Progenitor cell of endocrine pancreas (in vitro differentiated cells): ENCODE measurements around the gene ITIH1. TPM values are rescaled to one million over a fixed set of nuclear protein-coding genes. Genes with fewer than 3 reads are reported as not detected.
"Not testable (repeated sequence)": the region's sequence is repeated elsewhere in the genome, so short reads cannot be mapped to it uniquely, and the experiment has no call there.

ENCODE experiments used
- DNase-seq: peaks from one replicate; pipeline ENCODE4 v3.0.0; 2021; ENCODE audit warnings: low spot score; ENCODE audit not compliant: unreplicated experiment
- H3K27ac Mint-ChIP-seq: 2 replicates; pipeline ENCODE4 v1.8.0; 2021; ENCODE audit warnings: mild to moderate bottlenecking, moderate library complexity, mixed read lengths
- H3K27me3 Mint-ChIP-seq: 2 replicates; pipeline ENCODE4 v1.8.0; 2021; ENCODE audit warnings: mixed read lengths
- H3K36me3 Mint-ChIP-seq: 2 replicates; pipeline ENCODE4 v1.8.0; 2022; ENCODE audit warnings: mixed read lengths; ENCODE audit not compliant: insufficient read depth
- H3K4me1 Mint-ChIP-seq: 2 replicates; pipeline ENCODE4 v1.8.0; 2021; ENCODE audit warnings: low read depth, mixed read lengths
- H3K4me3 Mint-ChIP-seq: 2 replicates; pipeline ENCODE4 v1.8.0; 2021; ENCODE audit warnings: low read depth, mild to moderate bottlenecking, moderate library complexity, mixed read lengths
- H3K9me3 Mint-ChIP-seq: 2 replicates; pipeline ENCODE4 v1.8.0; 2021; ENCODE audit warnings: low read depth, mixed read lengths
- total RNA-seq: library from RNA; stranded (reverse); gene quantifications from 2 replicates; pipeline ENCODE4 v1.2.1, GENCODE V29; 2021
- TF ChIP-seq, protein P1 (sequence below): fragments of 200-600 bp; sonication (generic); IDR thresholded peaks from one replicate; pipeline ENCODE4 v1.5.0; 2021; ENCODE audit warnings: antibody characterized with exemption, mild to moderate bottlenecking; ENCODE audit not compliant: unreplicated experiment

The ITIH1 gene
- total RNA-seq, 1 donor from 2014 or later = 14.1 TPM

DNA sequence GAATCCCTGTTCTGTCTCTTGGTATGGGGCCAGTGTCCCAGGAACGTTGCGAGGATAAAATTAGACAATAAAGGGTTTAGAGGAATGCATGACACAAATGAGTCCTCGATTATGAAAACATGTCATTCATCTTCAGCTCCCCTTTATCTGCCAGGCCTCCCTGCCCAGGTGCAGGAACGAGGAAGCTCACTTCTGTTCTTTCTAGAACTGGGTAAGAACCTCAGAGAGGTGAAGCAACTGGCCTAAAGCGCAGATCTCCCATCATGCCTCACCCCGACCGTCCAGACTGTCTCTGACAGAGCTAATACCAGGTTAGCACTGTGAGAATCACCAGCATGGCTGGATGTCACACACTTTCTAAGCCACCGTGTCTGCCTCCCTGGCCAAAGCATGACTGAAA is 1.5 kb upstream of the ITIH1 start:
- Mint-ChIP-seq H3K36me3 (no peaks in the 10 kb centered on the region), H3K9me3 (no peaks in the 10 kb centered on the region), H3K27ac (no peak overlapping the region), H3K4me3 (no peak overlapping the region), H3K4me1 (peaks cover 27% of the 10 kb centered on the region), H3K27me3 (no peaks in the 10 kb centered on the region)
- TF ChIP-seq, protein P1, sequence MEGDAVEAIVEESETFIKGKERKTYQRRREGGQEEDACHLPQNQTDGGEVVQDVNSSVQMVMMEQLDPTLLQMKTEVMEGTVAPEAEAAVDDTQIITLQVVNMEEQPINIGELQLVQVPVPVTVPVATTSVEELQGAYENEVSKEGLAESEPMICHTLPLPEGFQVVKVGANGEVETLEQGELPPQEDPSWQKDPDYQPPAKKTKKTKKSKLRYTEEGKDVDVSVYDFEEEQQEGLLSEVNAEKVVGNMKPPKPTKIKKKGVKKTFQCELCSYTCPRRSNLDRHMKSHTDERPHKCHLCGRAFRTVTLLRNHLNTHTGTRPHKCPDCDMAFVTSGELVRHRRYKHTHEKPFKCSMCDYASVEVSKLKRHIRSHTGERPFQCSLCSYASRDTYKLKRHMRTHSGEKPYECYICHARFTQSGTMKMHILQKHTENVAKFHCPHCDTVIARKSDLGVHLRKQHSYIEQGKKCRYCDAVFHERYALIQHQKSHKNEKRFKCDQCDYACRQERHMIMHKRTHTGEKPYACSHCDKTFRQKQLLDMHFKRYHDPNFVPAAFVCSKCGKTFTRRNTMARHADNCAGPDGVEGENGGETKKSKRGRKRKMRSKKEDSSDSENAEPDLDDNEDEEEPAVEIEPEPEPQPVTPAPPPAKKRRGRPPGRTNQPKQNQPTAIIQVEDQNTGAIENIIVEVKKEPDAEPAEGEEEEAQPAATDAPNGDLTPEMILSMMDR = no peak
- DNase-seq = no peak

DNA sequence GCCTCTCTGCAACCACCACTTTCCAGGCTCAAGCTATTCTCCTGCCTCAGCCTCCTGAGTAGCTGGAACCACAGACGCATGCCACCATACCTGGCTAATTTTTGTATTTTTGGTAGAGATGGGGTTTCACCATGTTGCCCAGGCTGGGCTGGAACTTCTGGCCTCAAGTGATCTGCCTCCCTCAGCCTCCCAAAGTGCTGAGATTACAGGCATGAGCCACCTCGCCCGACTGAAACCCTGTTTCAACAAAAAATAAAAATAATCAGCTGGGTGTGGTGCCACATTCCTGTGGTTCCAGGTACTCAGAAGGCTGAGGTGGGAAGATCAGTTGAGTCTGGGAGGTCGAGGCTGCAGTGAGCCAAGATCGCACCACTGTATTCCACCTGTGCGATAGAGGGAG is 913 bp upstream of the ITIH1 start:
- H3K4me1 Mint-ChIP-seq = peaks cover 23% of the 10 kb centered on the region
- H3K9me3 Mint-ChIP-seq, H3K4me3 Mint-ChIP-seq, H3K36me3 Mint-ChIP-seq, DNase-seq, H3K27ac Mint-ChIP-seq, H3K27me3 Mint-ChIP-seq: not testable (repeated sequence)

DNA sequence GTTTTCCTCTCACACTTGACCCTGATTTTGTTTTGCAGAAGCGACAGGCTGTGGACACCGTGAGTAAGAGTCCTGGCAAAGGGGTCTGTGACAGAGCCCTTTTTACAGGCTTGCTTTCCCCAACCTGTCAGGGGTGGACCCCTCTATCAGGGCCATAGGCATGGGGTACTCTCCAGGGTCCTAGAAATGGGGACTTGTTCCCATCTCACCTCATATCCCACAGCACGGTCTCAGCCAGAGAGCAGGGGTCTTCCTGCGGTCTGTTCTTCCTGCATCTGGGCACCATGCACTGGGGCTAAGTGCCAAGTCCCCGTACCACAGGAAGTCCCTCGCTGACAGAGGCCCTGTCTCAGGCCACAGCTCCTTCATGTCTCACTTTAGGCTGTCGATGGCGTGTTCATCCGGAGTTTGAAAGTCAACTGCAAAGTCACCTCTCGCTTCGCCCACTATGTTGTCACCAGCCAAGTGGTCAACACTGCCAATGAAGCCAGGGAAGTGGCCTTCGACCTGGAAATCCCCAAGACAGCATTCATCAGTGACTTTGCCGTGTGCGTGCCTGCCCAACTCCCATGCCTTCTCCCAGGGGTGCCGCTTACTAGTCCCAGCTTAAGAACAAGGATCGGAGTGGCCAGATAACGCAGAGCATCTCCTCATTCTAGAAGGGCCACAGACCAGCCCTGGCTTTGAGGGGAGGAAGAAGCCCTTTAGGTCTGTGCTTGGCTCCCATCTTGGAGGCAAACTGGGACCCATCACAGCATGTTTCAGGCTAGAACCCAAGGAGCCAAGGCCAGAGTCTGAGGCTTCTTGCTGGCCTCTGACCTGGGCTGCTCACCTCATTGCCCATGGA is 783 bp downstream of the ITIH1 start:
- Mint-ChIP-seq H3K9me3 (no peaks in the 10 kb centered on the region), H3K4me3 (no peak overlapping the region), H3K27me3 (peaks cover 18% of the 10 kb centered on the region), H3K4me1 (peaks cover 21% of the 10 kb centered on the region), H3K27ac (no peak overlapping the region), H3K36me3 (no peaks in the 10 kb centered on the region)
- TF ChIP-seq, protein P1 = no peak
- DNase-seq = peak; percentile 7

DNA sequence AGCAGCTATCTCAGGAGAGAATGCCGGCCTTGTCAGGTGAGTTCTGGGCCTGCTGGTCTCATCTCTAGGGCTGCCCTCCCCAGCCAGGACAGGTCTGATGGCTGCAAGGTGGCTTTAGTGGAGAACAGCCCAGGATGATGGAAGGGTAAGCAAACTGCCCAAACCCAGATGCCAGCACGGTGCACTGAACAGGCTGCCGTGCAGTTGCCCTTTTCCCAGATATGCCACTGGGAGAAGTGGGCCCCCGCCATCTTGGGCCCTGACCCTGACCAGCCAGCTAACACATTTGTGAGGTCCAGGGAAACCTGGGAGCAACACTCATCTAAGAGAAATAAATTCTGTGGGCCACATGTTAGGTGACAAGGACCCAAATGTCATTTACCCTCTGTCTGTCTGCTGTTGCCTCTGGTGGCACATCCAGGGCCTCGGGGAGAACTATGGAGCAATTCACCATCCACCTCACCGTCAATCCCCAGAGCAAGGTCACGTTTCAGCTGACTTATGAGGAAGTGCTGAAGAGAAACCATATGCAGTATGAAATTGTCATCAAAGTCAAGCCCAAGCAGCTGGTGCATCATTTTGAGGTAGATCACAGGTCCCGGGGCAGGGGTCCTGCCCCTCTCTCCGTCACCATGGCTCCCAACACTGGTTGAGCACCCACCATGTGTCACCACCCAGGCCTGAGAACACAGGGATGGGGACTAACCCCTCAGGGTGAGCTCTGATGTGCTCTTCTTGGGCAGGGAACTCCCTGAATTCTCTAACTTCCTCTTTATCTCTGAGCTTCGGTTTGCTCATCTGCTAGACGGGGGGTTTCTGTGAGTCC is 1.8 kb downstream of the ITIH1 start:
- peaks cover 21% of the 10 kb centered on the region for H3K4me1 Mint-ChIP-seq
- H3K4me3 Mint-ChIP-seq = no peak overlapping the region
- TF ChIP-seq, protein P1 = no peak
- no peak for DNase-seq
- no peaks in the 10 kb centered on the region for H3K36me3 Mint-ChIP-seq
- no peaks in the 10 kb centered on the region for H3K9me3 Mint-ChIP-seq
- H3K27ac Mint-ChIP-seq = no peak overlapping the region
- H3K27me3 Mint-ChIP-seq = peaks cover 23% of the 10 kb centered on the region

DNA sequence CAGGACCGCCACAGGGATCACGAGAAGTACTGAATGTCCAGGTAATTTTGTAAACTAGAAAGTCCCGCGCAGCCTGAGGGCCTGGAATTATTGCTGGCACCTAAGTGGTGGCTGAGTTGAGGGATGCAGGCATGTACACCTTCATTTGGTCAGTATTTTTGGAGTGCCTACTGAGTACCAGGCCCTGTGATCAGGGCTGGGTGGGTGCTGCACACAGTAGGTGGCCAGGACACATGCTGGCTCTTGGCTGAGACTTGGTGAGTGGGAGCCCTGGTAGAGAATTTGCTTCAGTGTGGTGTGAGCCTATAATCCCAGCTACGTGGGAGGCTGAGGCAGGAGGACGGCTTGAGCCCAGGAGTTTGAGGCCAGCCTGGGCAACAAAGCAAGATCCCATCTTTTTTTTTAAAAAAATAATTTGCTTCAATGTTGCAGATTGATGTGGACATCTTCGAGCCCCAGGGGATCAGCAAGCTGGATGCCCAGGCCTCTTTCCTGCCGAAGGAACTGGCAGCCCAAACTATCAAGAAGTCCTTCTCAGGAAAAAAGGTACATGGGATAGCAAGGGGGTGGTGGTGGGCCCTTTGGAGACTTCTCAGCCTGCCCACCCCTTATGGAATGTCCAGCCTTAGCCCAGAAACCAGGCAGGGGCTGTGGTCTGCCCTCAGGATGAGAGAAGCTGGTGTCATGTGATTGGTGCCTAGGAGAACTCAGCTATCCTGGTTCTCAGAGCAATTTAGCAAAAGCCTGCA is 2.6 kb downstream of the ITIH1 start:
- TF ChIP-seq, protein P1 = no peak
- H3K27ac Mint-ChIP-seq = no peak overlapping the region
- peaks cover 23% of the 10 kb centered on the region for H3K27me3 Mint-ChIP-seq
- no peaks in the 10 kb centered on the region for H3K9me3 Mint-ChIP-seq
- peaks cover 21% of the 10 kb centered on the region for H3K4me1 Mint-ChIP-seq
- no peak for DNase-seq
- no peaks in the 10 kb centered on the region for H3K36me3 Mint-ChIP-seq
- H3K4me3 Mint-ChIP-seq = no peak overlapping the region
